Glomerular visceral epithelial cell (primary cell): ENCODE results near the gene MTUS2.

ENCODE experiments used
- DNase-seq: peaks from one replicate; pipeline ENCODE4 v3.0.0-alpha.2; 2016; ENCODE audit errors: extremely low spot score

Gene MTUS2

GRCh38 chr13:29108068-29108786 is 288.1 kb downstream of the MTUS2 start:
- no peak for DNase-seq

GRCh38 chr13:29109987-29110386 is 289.8 kb downstream of the MTUS2 start:
- DNase-seq: no peak

- no peak for DNase-seq
These were observed 291.3 kb downstream of the MTUS2 start for GRCh38 chr13:29111446-29111845.

- DNase-seq: no peak
These were observed 295.7 kb downstream of the MTUS2 start for GRCh38 chr13:29115842-29116241.

- DNase-seq: no peak
These were observed 297.5 kb downstream of the MTUS2 start for GRCh38 chr13:29117663-29118062.

- no peak for DNase-seq
These were observed 298.3 kb downstream of the MTUS2 start for GRCh38 chr13:29118471-29118870.

- no peak for DNase-seq
These were observed 305.2 kb downstream of the MTUS2 start for GRCh38 chr13:29125191-29125933.

- DNase-seq: no peak
These were observed 305.8 kb downstream of the MTUS2 start for GRCh38 chr13:29125934-29126424.

GRCh38 chr13:29129616-29130015 is 309.5 kb downstream of the MTUS2 start:
- no peak for DNase-seq

- no peak for DNase-seq
These were observed 311.0 kb downstream of the MTUS2 start for GRCh38 chr13:29131159-29131558.

- no peak for DNase-seq
These were observed 311.9 kb downstream of the MTUS2 start for GRCh38 chr13:29131881-29132668.

GRCh38 chr13:29136341-29136740 is 316.2 kb downstream of the MTUS2 start:
- no peak for DNase-seq

GRCh38 chr13:29137016-29137415 is 316.9 kb downstream of the MTUS2 start:
- no peak for DNase-seq

- DNase-seq: no peak
These were observed 317.9 kb downstream of the MTUS2 start for GRCh38 chr13:29137995-29138394.

GRCh38 chr13:29140277-29140676 is 320.1 kb downstream of the MTUS2 start:
- DNase-seq: no peak

- no peak for DNase-seq
These were observed 323.7 kb downstream of the MTUS2 start for GRCh38 chr13:29143847-29144246.

GRCh38 chr13:29154390-29154789 is 334.3 kb downstream of the MTUS2 start:
- no peak for DNase-seq

GRCh38 chr13:29156136-29156535 is 336.0 kb downstream of the MTUS2 start:
- no peak for DNase-seq

GRCh38 chr13:29159871-29160270 is 339.7 kb downstream of the MTUS2 start:
- no peak for DNase-seq

GRCh38 chr13:29160862-29161261 is 340.7 kb downstream of the MTUS2 start:
- DNase-seq: no peak

- no peak for DNase-seq
These were observed 341.5 kb downstream of the MTUS2 start for GRCh38 chr13:29161676-29162075.

GRCh38 chr13:29162638-29163235 is 342.6 kb downstream of the MTUS2 start:
- no peak for DNase-seq
